ENCODE data around the gene SERP2. TPM values are rescaled to one million over a fixed set of nuclear protein-coding genes. Genes with fewer than 3 reads are reported as not detected.

Gene SERP2
- total RNA-seq, 2 experiments from 2014 or later: 3.1 TPM

DNA sequence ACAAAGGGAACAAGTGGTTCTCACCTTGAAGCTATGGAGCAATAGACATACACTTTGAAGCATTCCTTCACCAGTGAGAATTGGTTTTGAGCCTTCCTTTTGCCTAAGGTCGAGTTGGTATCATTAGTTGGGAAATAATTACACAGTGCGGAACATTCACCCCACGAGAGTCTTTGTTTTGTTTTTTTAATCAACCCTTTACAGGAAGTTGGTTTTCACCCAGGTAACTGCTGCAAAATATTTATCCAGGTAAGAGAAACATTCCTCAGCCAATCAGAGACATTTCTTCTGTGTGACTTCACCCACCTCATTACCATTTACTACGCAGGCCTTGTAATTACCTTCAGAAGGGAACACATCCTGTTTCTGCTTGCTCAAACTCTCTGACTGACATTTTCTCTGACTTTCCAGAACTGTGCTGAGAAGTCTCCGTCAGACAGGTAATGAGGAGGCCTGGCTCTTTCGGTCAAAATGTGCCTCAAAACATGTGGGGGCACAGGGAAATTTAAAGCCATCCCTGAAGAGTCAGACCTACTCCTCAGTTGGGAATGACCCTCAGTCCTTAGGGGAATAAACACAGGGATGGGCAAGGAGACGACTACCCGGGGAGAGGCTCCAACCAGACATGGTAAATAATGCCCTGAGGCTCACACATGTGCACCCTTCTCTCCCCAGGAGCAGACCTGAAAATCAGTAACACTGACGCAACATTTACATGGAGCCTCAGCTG, 22.7 kb upstream of the SERP2 start:
- H3K4me3 Mint-ChIP-seq: no peak overlapping the region
- H3K9me3 Mint-ChIP-seq: no peaks in the 10 kb centered on the region
- no peak for DNase-seq
- H3K36me3 Mint-ChIP-seq: no peaks in the 10 kb centered on the region
- peaks cover 10% of the 10 kb centered on the region for H3K4me1 Mint-ChIP-seq
- peaks cover 5% of the 10 kb centered on the region for H3K27me3 Mint-ChIP-seq
- H3K27ac Mint-ChIP-seq: no peak overlapping the region

DNA sequence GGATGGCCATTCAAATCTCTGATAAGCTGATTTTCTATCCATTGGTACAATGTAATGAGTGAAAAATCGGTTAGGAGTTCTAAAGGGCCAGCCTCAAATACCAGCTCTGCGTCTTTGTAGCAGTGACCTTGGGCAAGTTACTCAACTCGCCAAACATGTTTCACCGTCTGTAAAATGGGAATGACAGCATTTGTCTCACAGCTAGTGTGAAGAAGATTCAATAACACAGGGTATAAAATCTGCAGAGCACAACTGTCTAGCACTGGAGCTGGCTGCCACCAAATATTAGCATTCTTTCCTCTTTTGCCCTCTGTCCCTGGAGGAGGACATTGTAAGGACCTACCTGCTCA, 22.1 kb upstream of the SERP2 start:
- H3K4me3 Mint-ChIP-seq: no peak overlapping the region
- H3K27me3 Mint-ChIP-seq: peaks cover 5% of the 10 kb centered on the region
- no peak for DNase-seq
- H3K4me1 Mint-ChIP-seq: peaks cover 10% of the 10 kb centered on the region
- H3K9me3 Mint-ChIP-seq: no peaks in the 10 kb centered on the region
- no peaks in the 10 kb centered on the region for H3K36me3 Mint-ChIP-seq
- no peak overlapping the region for H3K27ac Mint-ChIP-seq

DNA sequence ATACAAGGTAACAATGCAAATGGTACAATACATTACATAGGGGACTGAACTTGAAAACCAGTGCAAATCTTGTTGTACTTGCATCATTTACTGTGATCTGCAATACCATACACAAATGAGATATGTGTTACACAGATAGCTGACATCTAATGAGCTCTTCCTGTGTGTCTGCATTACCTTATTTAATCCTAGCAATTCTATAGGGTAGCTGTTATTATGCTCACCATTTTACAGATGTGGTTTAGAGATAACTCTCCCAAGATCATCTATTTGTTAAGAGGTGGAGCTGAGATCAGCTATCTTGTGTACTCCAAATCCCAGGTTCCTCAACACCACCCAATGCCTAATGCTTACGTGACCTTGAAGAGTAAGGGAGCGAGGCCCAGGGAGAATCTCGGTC, 21.4 kb upstream of the SERP2 start:
- no peak overlapping the region for H3K27ac Mint-ChIP-seq
- no peak overlapping the region for H3K4me3 Mint-ChIP-seq
- peaks cover 10% of the 10 kb centered on the region for H3K4me1 Mint-ChIP-seq
- DNase-seq: no peak
- no peaks in the 10 kb centered on the region for H3K9me3 Mint-ChIP-seq
- H3K36me3 Mint-ChIP-seq: no peaks in the 10 kb centered on the region
- peaks cover 5% of the 10 kb centered on the region for H3K27me3 Mint-ChIP-seq

DNA sequence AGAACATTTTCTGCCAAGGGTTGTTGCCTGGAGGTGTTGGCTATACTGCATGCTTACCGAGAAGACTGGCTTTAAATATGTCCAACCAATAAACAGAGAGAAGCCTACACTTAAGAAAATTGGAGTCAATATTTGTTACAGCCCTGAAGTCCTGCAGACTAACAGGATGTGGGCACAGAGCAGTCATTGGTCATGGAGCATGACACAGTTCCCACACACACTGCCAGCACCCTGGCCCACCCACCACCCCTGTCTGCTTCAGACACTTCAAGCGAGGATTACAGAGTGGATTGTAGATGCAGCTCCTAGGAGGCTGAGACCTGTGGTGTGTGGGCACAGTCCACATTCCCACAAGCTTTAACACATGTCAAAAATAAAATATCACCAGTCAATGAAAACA, 21.0 kb upstream of the SERP2 start:
- no peaks in the 10 kb centered on the region for H3K9me3 Mint-ChIP-seq
- no peak for DNase-seq
- no peaks in the 10 kb centered on the region for H3K36me3 Mint-ChIP-seq
- no peak overlapping the region for H3K27ac Mint-ChIP-seq
- H3K27me3 Mint-ChIP-seq: peaks cover 5% of the 10 kb centered on the region
- H3K4me3 Mint-ChIP-seq: no peak overlapping the region
- H3K4me1 Mint-ChIP-seq: peaks cover 10% of the 10 kb centered on the region

DNA sequence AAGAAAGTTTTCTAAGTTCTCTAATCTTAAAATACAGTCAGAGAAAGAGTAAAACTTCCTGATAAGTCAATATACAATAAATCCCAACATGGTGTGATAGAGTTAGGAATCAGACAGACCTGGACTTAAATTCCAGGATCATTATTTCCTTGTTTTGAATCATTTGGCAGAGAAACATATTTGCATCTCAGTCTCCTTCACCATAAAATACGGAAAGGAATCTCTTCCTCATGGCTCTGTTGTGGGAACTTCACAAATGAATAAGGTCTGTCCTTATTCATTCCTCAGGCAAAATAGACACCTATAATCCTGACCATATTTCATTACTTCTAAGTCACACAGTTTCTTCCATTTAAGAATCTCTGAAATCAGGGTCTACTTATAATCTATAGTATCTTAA, 19.3 kb upstream of the SERP2 start:
- Mint-ChIP-seq H3K36me3 (no peaks in the 10 kb centered on the region), H3K27me3 (peaks cover 5% of the 10 kb centered on the region), H3K4me1 (peaks cover 10% of the 10 kb centered on the region), H3K27ac (no peak overlapping the region), H3K9me3 (no peaks in the 10 kb centered on the region), H3K4me3 (no peak overlapping the region)
- no peak for DNase-seq

DNA sequence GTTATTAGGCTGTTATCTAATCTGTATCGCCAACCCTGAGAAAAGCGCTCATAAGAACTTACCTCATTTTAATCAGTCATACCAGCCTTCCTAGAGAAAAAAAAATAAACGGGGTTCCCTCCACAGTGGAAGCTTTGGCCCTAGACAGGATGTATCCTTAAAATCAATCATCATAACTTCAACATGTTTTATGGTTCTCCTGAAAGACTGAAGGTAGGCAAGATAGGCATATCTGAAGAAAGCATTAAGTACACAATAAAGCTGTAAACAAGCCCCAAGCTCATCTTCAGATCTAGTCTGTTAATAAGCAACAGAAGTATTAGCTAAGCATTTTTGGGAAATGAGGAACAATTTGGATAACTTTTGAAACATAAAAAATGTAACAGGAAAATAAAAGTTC, 18.7 kb upstream of the SERP2 start:
- H3K36me3 Mint-ChIP-seq: no peaks in the 10 kb centered on the region
- no peaks in the 10 kb centered on the region for H3K9me3 Mint-ChIP-seq
- peaks cover 10% of the 10 kb centered on the region for H3K4me1 Mint-ChIP-seq
- no peak overlapping the region for H3K27ac Mint-ChIP-seq
- no peak overlapping the region for H3K4me3 Mint-ChIP-seq
- DNase-seq: no peak
- H3K27me3 Mint-ChIP-seq: peaks cover 5% of the 10 kb centered on the region

DNA sequence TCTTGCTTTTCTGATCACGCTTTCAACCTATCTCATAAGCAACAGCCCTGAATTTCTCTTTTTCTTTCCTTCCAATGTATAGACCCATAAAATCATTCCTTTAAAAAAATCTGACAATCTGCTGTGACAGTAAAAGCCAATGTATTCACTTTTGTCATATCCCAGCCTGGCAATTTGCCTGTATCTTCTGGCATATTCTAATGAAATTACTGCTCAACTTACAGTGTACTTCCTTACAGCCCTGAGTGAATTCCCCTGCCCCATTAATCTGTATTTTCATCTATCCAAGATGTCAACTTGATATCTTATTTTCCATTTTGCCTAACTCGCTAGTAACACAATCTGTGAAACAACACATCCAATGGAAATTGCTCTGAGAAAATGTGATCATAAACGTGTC, 18.0 kb upstream of the SERP2 start:
- peaks cover 10% of the 10 kb centered on the region for H3K4me1 Mint-ChIP-seq
- H3K36me3 Mint-ChIP-seq: no peaks in the 10 kb centered on the region
- no peak for DNase-seq
- H3K27ac Mint-ChIP-seq: no peak overlapping the region
- H3K4me3 Mint-ChIP-seq: no peak overlapping the region
- no peaks in the 10 kb centered on the region for H3K9me3 Mint-ChIP-seq
- peaks cover 5% of the 10 kb centered on the region for H3K27me3 Mint-ChIP-seq

DNA sequence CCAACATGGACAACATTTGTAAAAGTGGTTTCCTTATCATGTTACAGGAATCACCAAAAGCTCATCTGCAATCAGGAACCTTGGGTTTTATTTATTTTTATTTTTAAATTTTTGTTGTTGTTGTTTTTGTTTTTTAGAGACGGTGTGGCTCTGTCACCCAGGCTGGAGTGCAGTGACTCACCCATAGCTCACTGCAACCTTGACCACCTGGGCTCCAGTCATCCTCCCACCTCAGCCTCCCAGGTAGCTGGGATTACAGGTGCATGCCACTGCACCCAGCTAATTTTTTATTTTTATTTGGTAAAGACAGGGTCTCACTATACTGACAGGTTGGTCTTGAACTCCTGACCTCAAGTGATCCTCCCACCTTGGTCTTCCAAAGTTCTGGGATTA, 13.6 kb upstream of the SERP2 start:
- no peaks in the 10 kb centered on the region for H3K9me3 Mint-ChIP-seq
- no peak for DNase-seq
- H3K36me3 Mint-ChIP-seq: no peaks in the 10 kb centered on the region
- H3K27ac Mint-ChIP-seq: no peak overlapping the region
- peaks cover 5% of the 10 kb centered on the region for H3K27me3 Mint-ChIP-seq
- H3K4me3 Mint-ChIP-seq: no peak overlapping the region
- no peaks in the 10 kb centered on the region for H3K4me1 Mint-ChIP-seq

DNA sequence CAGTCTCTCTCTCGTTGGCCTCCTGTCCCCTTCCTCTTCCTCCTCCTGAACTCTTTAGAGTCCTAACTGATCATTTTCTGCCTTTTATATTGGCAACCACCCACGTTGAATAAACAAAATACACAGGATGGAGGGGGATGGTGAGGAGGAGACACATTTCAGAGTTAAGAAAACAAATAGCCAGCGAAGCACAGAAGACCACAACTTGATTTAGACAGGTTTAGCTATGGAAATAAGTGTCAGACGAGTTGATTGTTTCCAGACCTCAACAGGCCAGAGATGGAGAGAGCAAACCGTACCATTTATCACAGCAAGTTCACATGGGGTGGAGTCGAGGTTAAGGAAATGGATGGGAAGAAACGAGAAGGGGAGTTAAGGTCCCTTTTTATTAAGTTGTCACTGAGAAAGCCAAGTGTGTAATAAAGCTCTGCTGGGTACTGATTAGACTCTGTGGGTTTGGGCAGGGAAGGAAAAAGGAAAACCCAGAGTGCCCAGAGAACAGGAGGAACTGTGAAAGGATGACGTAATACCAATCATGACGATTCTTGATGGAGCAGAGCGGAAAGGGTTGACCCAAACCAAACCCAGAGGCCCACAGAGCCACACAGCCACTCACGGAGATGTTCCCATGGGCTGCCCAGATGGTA, 11.1 kb upstream of the SERP2 start:
- Mint-ChIP-seq H3K4me1 (no peaks in the 10 kb centered on the region), H3K27me3 (no peaks in the 10 kb centered on the region)
- DNase-seq: no peak

DNA sequence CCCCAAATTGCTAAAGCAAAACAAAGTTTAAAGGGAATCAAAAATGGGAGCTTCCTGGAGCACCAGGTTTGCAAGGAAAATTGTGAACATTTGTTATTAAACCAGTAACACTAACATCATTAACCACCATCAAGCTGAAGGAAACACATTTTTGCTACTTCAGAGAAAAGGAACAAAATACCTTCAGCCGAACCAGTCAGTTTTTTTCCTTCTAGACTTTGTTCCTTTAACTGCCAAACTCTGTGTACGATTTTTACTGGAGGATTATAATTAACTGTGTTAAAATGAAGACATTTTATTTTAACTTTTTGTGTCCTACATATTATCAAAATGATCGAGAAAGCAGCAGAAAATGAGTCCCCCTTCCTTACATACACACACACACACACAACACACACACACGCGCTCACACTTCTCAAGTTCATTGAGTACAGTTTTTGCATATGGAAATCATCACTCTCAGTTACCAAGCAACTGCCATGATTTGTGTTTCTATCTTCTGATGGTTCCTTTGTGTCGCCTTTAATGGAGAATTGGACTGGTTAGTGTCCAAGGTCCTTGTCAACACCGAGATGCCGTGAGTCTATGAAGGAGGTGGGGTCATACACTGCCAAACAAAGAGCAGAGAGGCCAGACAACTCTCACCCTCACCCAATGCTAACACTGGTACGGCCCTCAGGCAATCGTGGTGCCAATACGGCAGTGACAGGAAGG, 9.8 kb upstream of the SERP2 start:
- Mint-ChIP-seq H3K4me3 (no peak overlapping the region), H3K27me3 (no peaks in the 10 kb centered on the region), H3K27ac (no peak overlapping the region), H3K36me3 (no peaks in the 10 kb centered on the region), H3K9me3 (no peaks in the 10 kb centered on the region), H3K4me1 (no peaks in the 10 kb centered on the region)
- no peak for DNase-seq

More for the DNA sequence above, 11.1 kb upstream of the SERP2 start:
- H3K27ac Mint-ChIP-seq: no peak overlapping the region
- H3K9me3 Mint-ChIP-seq: no peaks in the 10 kb centered on the region
- H3K36me3 Mint-ChIP-seq: no peaks in the 10 kb centered on the region
- no peak overlapping the region for H3K4me3 Mint-ChIP-seq

DNA sequence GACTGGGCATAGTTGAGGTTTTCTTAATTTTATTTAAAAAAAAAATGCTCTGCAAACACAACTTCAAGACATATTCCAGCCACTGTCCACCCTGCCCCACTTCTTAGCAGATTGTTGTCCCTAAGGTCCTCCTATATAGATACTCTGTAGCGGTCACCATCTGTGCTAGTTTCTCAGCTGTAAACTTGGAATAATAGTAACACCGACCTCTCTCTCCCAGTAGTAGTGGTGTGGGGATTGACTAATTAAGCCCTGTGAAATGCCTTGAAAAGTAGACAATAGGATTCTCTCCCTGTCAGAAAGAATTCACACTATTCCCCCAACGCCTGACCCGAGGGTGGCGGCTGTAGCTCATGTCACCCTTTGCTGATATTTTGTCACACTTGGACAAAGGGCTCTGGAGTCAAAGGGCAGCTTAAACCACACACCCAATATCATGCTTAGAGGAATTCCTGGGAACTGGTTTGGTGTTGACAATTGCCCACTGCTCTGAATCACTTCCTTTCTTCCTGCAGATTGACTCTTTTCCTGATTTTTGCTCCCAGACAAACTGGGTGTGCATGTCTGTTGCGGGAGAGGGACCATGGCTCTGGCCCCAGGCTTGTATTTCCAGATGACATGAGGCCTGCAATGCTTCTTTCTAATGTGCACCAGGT, 9.2 kb upstream of the SERP2 start:
- no peaks in the 10 kb centered on the region for H3K9me3 Mint-ChIP-seq
- DNase-seq: no peak
- H3K4me3 Mint-ChIP-seq: no peak overlapping the region
- H3K4me1 Mint-ChIP-seq: no peaks in the 10 kb centered on the region
- H3K36me3 Mint-ChIP-seq: no peaks in the 10 kb centered on the region
- no peak overlapping the region for H3K27ac Mint-ChIP-seq
- no peaks in the 10 kb centered on the region for H3K27me3 Mint-ChIP-seq

DNA sequence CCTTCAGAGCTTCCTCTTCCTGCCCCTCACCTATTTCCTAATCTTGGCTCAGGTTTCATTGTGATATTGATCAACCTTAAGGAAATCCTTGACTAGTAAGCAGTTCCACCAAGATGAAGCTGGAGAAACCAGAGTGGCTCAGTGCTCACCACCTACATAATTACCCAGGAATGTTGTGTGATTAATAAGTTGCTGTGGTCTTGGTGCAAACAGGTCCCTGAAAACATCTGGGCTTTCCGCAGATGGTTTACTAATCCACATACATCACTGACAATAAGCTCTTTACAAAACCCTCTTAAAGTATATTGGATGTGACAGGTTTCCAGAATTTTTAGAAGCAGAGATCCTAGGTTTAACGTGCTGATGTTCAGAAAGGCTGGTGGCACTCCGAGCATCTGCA, 8.6 kb upstream of the SERP2 start:
- H3K27ac Mint-ChIP-seq: no peak overlapping the region
- DNase-seq: no peak
- H3K9me3 Mint-ChIP-seq: no peaks in the 10 kb centered on the region
- no peak overlapping the region for H3K4me3 Mint-ChIP-seq
- no peaks in the 10 kb centered on the region for H3K27me3 Mint-ChIP-seq
- no peaks in the 10 kb centered on the region for H3K4me1 Mint-ChIP-seq
- no peaks in the 10 kb centered on the region for H3K36me3 Mint-ChIP-seq

DNA sequence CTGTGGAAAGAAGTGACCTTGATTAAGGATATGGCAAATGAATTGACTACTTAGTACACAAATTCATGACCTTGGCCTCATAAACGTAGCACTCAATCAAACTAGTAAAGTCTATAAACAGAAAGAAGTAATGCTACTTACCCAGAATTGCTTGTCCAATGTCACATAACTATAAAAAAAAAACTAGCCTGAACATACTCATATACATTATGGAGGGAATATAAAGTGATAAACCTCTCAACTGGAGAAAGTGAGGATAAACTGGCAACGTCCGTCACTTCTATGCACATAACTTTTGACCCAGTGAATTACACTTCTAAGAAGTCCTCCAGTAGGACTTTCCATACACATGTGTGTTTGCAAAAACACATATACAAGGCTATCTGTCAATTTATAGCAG, 7.7 kb upstream of the SERP2 start:
- Mint-ChIP-seq H3K9me3 (no peaks in the 10 kb centered on the region), H3K27ac (no peak overlapping the region), H3K4me1 (no peaks in the 10 kb centered on the region), H3K36me3 (no peaks in the 10 kb centered on the region), H3K4me3 (no peak overlapping the region), H3K27me3 (no peaks in the 10 kb centered on the region)
- DNase-seq: no peak

DNA sequence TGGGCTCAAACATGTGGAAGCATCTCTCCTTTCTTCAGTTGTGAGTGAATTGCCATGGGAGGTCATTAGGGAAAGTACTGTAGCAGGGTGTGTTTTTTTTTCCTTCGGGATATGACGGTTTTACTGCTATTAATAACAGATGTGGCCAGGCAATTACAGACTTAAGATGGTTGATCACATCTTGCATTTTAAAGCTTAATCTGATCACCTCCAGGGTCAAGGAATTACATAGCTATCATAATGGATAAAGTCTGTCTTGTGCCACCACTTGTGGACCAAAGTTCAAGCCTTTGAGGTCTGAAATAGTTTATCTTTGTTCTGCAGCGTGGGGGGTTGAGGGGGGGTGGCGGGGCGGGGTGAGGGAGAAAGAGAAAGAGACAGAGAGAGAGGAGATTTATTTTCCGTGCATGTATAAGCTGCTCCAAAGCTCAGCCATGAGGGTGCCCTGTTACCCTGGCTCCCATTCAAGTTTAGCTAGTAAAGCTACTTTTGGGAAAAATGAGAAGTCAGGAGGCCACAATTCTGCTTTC, 5.5 kb upstream of the SERP2 start:
- H3K4me3 Mint-ChIP-seq: no peak overlapping the region
- peaks cover 3% of the 10 kb centered on the region for H3K4me1 Mint-ChIP-seq
- H3K27me3 Mint-ChIP-seq: peaks cover 14% of the 10 kb centered on the region
- H3K27ac Mint-ChIP-seq: no peak overlapping the region
- no peak for DNase-seq
- no peaks in the 10 kb centered on the region for H3K9me3 Mint-ChIP-seq
- H3K36me3 Mint-ChIP-seq: no peaks in the 10 kb centered on the region
